Measurements from ENCODE around the gene C11orf52.

Gene C11orf52, protein sequence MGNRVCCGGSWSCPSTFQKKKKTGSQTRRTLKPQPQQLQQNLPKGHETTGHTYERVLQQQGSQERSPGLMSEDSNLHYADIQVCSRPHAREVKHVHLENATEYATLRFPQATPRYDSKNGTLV

DNA sequence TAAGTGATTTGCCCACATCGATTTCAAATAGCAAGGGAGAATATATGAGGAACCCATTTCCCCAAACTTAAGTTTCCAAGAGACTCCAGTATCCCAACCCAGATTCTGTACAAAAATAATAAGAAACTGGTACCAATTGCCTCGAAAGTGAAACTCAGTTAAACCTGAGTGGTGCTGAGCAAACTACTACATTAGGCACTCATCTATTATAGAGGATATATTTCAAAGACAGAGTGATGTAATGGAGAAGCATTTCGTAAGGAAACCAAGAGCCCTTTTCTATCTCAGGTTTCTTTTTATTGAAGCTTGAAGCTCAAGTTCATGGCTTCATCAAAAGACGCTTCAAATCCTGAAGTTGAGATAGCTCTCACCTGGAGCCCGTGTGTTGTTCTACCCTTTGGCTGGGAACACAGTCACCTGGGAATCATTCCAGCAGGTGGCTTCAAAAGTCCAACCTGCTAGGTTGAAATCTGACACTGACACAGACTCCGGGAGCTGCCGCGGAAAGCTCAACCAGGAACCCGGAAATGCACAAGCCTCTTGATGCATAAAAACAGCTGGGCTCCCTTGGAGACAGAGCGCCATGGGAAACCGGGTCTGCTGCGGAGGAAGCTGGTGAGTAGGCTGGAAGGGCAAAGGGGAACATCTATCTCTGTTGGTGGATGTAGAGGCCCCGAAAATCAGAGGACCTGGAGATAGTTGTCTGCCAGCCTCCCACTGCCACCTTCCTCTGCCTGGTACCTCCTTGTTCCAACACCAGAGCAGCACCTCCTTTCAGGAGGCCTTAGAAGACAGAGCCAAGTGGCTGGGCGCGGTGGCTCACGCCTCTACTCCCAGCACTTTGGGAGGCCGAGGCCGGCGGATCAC, at the start of gene C11orf52:
Gene C11orf52, plus strand, starts transcription at position 524 of the 867 bp plus-strand sequence. Its CDS starts 60 bp downstream, at position 584.
- H3K27ac ChIP-seq, result peak within 1 kb of the TSS; percentile 89
- no peak for TF ChIP-seq ZFX (IDR thresholded peaks at IDR 0.05; ENCODE audit: borderline replicate concordance)
- TF ChIP-seq, protein P1, sequence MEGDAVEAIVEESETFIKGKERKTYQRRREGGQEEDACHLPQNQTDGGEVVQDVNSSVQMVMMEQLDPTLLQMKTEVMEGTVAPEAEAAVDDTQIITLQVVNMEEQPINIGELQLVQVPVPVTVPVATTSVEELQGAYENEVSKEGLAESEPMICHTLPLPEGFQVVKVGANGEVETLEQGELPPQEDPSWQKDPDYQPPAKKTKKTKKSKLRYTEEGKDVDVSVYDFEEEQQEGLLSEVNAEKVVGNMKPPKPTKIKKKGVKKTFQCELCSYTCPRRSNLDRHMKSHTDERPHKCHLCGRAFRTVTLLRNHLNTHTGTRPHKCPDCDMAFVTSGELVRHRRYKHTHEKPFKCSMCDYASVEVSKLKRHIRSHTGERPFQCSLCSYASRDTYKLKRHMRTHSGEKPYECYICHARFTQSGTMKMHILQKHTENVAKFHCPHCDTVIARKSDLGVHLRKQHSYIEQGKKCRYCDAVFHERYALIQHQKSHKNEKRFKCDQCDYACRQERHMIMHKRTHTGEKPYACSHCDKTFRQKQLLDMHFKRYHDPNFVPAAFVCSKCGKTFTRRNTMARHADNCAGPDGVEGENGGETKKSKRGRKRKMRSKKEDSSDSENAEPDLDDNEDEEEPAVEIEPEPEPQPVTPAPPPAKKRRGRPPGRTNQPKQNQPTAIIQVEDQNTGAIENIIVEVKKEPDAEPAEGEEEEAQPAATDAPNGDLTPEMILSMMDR (IDR thresholded peaks at IDR 0.05), result peak; percentile 20; the same call in 1 of the 2 replicates

DNA sequence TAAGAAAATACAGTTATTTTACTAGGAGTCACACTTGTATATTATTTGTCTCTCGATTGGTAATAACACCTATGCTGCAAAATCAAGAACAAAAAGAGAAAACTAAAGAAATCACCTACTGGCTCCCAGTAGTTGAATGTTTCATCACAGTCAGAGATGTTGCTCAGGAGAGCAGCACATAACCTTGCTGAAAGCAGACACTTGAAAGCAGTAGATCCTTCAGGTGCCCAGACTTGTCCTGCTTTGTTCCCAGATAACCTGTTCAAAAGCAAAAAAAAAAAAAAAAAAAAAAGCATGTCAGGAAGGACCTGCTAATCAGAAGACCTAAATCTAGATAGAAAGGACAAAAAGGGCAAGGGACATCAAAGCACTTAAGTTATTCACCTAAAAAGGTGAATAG, 48.6 kb upstream of the C11orf52 start:
- TF ChIP-seq, protein P1 (IDR thresholded peaks at IDR 0.05), result no peak
- no peak for TF ChIP-seq ZFX (IDR thresholded peaks at IDR 0.05; ENCODE audit: borderline replicate concordance)
- peak overlapping the region; percentile 82 for H3K27ac ChIP-seq

DNA sequence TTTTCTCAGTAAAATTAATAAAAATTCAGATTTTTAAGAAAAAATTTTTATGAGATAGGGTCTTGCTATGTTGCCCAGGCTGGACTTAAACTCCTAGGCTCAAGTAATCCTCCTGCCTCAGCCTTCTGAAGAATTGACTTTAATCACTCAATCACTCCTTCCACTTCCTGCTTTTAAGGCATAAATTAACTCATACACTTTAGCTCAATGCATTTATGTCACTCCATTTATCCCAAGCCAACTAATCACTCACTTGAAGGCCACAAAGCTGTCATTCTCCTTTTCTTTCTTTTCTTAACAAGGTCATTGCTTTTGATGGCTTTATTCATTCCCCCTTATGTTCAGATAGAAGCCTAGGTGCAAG, 48.2 kb upstream of the C11orf52 start:
- peak overlapping the region; percentile 82 for H3K27ac ChIP-seq
- TF ChIP-seq, protein P1 (IDR thresholded peaks at IDR 0.05), result no peak
- no peak for TF ChIP-seq ZFX (IDR thresholded peaks at IDR 0.05; ENCODE audit: borderline replicate concordance)

DNA sequence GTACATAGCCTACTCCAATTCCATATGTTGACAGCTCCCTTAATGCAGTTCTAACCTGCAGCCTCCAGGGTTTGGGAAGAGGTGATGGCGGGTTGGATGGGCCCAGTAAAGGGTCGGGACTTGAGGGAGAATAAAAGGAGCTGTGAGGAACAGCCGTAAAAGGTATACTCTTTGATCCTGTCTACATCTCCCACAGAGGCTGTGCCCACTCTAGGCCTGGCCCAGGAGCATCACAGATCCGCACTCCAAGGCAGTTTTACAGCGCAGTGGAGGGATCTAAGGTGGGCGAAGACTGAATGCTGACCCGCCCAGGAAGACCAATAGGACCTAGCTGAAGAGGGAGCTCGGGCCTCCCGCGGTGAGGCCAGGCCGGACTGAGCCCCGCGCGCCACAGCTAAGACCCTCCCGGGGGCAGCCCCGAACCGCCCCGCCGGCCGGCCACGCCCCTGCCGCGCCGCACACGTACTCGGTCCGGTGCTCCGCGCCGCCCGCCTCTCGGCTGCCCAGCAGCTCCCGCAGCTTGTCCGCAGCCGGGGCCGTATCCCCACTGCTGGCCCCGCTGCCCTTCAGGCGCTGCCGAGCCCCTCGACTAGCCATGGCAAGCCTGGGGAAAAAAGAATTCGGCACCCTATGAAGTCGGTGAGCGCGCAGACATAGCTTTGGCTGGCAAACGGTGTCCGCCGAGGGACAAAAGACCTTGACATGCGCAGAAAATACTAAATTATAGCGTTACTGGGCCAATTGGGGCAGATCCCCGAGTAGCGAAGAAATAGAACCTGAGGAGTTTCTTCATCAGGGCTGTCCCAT, 47.6 kb upstream of the C11orf52 start, which contains the start of gene ALG9:
Gene ALG9, minus strand, starts transcription at position 696 of the 807 bp plus-strand sequence. Its CDS starts 99 bp downstream, at position 597.
- TF ChIP-seq, protein P1 (IDR thresholded peaks at IDR 0.05), result peak; percentile 36
- no peak for TF ChIP-seq ZFX (IDR thresholded peaks at IDR 0.05; ENCODE audit: borderline replicate concordance)
- H3K27ac ChIP-seq, result peak within 1 kb of the TSS; percentile 82

DNA sequence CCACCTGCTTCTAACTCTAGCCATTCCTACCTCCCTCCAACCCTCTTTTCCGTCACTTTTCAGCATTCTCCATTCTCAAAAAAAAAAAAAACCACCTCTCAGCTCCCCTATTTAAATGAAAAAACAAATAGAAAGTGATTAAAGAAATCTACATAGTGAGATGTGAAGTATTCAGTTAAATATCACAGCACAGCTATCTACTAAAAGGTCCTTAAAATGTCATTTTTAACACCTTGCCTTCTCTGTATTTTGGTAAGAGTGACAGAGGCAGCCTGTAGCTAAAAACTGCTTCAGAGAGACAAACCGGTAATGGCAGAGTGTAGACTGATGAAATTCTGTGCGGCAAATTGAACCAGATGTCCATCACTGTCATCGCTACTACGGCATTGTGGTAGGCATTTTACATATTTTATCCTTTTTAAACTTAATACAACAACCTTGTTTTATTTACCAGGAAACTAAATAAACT, 47.0 kb upstream of the C11orf52 start:
- peak overlapping the region; percentile 82 for H3K27ac ChIP-seq
- TF ChIP-seq, protein P1 (IDR thresholded peaks at IDR 0.05), result no peak
- no peak for TF ChIP-seq ZFX (IDR thresholded peaks at IDR 0.05; ENCODE audit: borderline replicate concordance)

DNA sequence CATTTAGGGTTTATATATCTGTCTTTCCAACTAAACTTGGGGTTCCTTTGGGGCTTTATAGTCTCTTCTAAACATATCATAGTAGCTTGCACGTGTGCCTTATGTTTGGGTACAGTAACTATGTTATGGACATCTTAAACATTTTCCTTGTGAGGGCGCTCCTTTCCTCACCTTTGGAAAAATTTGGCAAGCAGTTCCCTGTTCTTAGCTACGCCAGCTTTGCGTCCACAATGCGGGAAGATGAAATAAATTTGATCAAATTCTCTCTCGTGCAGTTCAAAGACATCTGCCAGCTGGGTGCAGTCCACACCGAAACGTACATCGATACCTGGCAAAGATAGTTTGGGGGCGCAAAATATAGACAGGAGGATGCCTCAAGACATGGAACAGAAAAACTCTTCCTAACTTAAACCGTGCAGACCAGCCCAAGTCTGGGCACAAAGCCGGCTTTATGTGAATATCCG, 40.3 kb upstream of the C11orf52 start:
- H3K27ac ChIP-seq, result peak overlapping the region; percentile 98

More for the DNA sequence above, 40.3 kb upstream of the C11orf52 start:
- TF ChIP-seq, protein P1 (IDR thresholded peaks at IDR 0.05), result no peak
- no peak for TF ChIP-seq ZFX (IDR thresholded peaks at IDR 0.05; ENCODE audit: borderline replicate concordance)

All from 22Rv1 (cell line).